G401 (cell line): Measurements from ENCODE around the gene PXDN. TPM values are rescaled to one million over a fixed set of nuclear protein-coding genes. Genes with fewer than 3 reads are reported as not detected.
A peak's percentile ranks its signal among the peaks of the same experiment; 100 is the strongest.
"Not testable (repeated sequence)": the region's sequence is repeated elsewhere in the genome, so short reads cannot be mapped to it uniquely, and the experiment has no call there.

Experiments
- DNase-seq: peaks from one replicate; pipeline ENCODE4 v3.0.0-alpha.2; 2015; ENCODE audit warnings: low spot score
- in situ Hi-C: cut with HindIII; loops from 2 replicates; pipeline ENCODE4 v1.10.0; 2016; ENCODE audit warnings: low sequenced_read_pairs, mixed read lengths
- total RNA-seq: library from RNA; depleted of rRNA; stranded (reverse); fragments of >200 nt; shearing (Covaris generic); gene quantifications from 2 replicates; pipeline ENCODE4 v1.2.3, GENCODE V29; 2014

PXDN gene
- total RNA-seq, 1 experiment from 2014 or later: 25.4 TPM

GRCh38 chr2:1758171-1758570 lies 13.9 kb upstream of the PXDN start:
- DNase-seq: no peak
- in situ Hi-C loops: no loop called here

GRCh38 chr2:1757567-1757966 lies 13.3 kb upstream of the PXDN start:
- no peak for DNase-seq
- in situ Hi-C loops: no loop called here

GRCh38 chr2:1757146-1757545 lies 12.8 kb upstream of the PXDN start:
- in situ Hi-C loops, DNase-seq: not testable (repeated sequence)

GRCh38 chr2:1756456-1756855 lies 12.1 kb upstream of the PXDN start:
- in situ Hi-C loops: no loop called here
- DNase-seq: no peak

- no peak for DNase-seq
- in situ Hi-C loops: no loop called here
Measured at GRCh38 chr2:1755436-1756191, 11.3 kb upstream of the PXDN start.

GRCh38 chr2:1754461-1755170 lies 10.3 kb upstream of the PXDN start:
- DNase-seq: no peak
- in situ Hi-C loops: no loop called here

- in situ Hi-C loops: no loop called here
- no peak for DNase-seq
Measured at GRCh38 chr2:1754046-1754445, 9.7 kb upstream of the PXDN start.

GRCh38 chr2:1752751-1753150 lies 8.4 kb upstream of the PXDN start:
- in situ Hi-C loops: no loop called here
- no peak for DNase-seq

- no peak for DNase-seq
- in situ Hi-C loops: no loop called here
Measured at GRCh38 chr2:1751767-1752725, 7.7 kb upstream of the PXDN start.

- in situ Hi-C loops: no loop called here
Measured at GRCh38 chr2:1750933-1751766, 6.8 kb upstream of the PXDN start.

GRCh38 chr2:1750270-1750932 lies 6.1 kb upstream of the PXDN start:
- in situ Hi-C loops: no loop called here
- no peak for DNase-seq

More at GRCh38 chr2:1750933-1751766, 6.8 kb upstream of the PXDN start:
- peak; percentile 74 for DNase-seq

GRCh38 chr2:1749489-1750119 lies 5.3 kb upstream of the PXDN start:
- in situ Hi-C loops: no loop called here
- DNase-seq: no peak

- in situ Hi-C loops: no loop called here
- DNase-seq: no peak
Measured at GRCh38 chr2:1748741-1749488, 4.6 kb upstream of the PXDN start.

- in situ Hi-C loops: no loop called here
- DNase-seq: no peak
Measured at GRCh38 chr2:1748176-1748740, 3.9 kb upstream of the PXDN start.

GRCh38 chr2:1747065-1747941 lies 3.0 kb upstream of the PXDN start:
- no peak for DNase-seq
- in situ Hi-C loops: no loop called here
